Colonic mucosa (tissue), 4 donors: ENCODE data around the gene ASCC3. TPM values are rescaled to one million over a fixed set of nuclear protein-coding genes. Genes with fewer than 3 reads are reported as not detected.

Experiments used
- DNase-seq: peaks from one replicate; pipeline ENCODE4 v3.0.0-alpha.2; 2020
- H3K27ac ChIP-seq: fragments of 200-600 bp; one replicate; pipeline ENCODE4 v1.8.0; 2021
- H3K27me3 ChIP-seq: fragments of 200-600 bp; one replicate; pipeline ENCODE4 v1.8.0; 2021
- H3K36me3 ChIP-seq: fragments of 200-600 bp; one replicate; pipeline ENCODE4 v1.8.0; 2021
- H3K4me1 ChIP-seq: fragments of 200-600 bp; one replicate; pipeline ENCODE4 v1.8.0; 2021; ENCODE audit warnings: mild to moderate bottlenecking
- H3K4me3 ChIP-seq: fragments of 200-600 bp; one replicate; pipeline ENCODE4 v1.8.0; 2021
- H3K9ac ChIP-seq, 2 donors: one replicate each; pipeline ENCODE4 v1.7.0; 2013; ENCODE audit warnings: control low read depth in 2 of 2, low read depth in 2 of 2, low read length in 2 of 2
- H3K9me3 ChIP-seq: fragments of 200-600 bp; one replicate; pipeline ENCODE4 v1.8.0; 2021
- CTCF ChIP-seq: fragments of 200-600 bp; IDR thresholded peaks from one replicate; pipeline ENCODE4 v1.8.0; 2022; ENCODE audit warnings: antibody characterized with exemption, mild to moderate bottlenecking
- intact Hi-C: fragments of 100-400 bp; cut with DNase I; formaldehyde crosslinking; loops from one replicate; pipeline ENCODE4 v1.14.1; 2022
- total RNA-seq, 2 donors: library from RNA; stranded (reverse); fragmentation: NEBNext Ultra II Directional in 1 of 2; extraction: Animal tissue kit (Norgen Biotek cat#: 25700) in 1 of 2; gene quantifications; one replicate each; pipeline ENCODE4 v1.2.1, GENCODE V29; 2021
- donor health status: healthy.
- donor health status: DM: no; HTN: no; CAD: no.
- donor health status: DM: no; HTN: no; CAD: no.

ASCC3 gene
- total RNA-seq, 2 donors from 2014 or later: 33.7 to 41.9 TPM

GRCh38 chr6:100883347-100883746 lies 2.2 kb upstream of the ASCC3 start:
- Histone ChIP-seq H3K27ac (no peak overlapping the region), H3K9me3 (no peaks in the 10 kb centered on the region), H3K4me1 (peaks cover 3% of the 10 kb centered on the region), H3K4me3 (no peak overlapping the region), H3K36me3 (no peaks in the 10 kb centered on the region), H3K27me3 (no peaks in the 10 kb centered on the region), H3K9ac (no peak overlapping the region)
- TF ChIP-seq CTCF: no peak
- intact Hi-C loops: no loop called here
- no peak for DNase-seq

- H3K9me3 ChIP-seq: no peaks in the 10 kb centered on the region
- TF ChIP-seq CTCF: no peak
- H3K9ac ChIP-seq: peak overlapping the region; percentile 86 to 91
- intact Hi-C loops: no loop called here
- H3K27ac ChIP-seq: peak overlapping the region; percentile 91
- DNase-seq: no peak
- no peaks in the 10 kb centered on the region for H3K36me3 ChIP-seq
- H3K4me1 ChIP-seq: peaks cover 3% of the 10 kb centered on the region
- H3K4me3 ChIP-seq: peak overlapping the region; percentile 83
- no peaks in the 10 kb centered on the region for H3K27me3 ChIP-seq
Observed at GRCh38 chr6:100881707-100882040, 545 bp upstream of the ASCC3 start.

- Histone ChIP-seq H3K9ac (peak overlapping the region; percentile 86 to 91), H3K4me1 (peaks cover 3% of the 10 kb centered on the region), H3K4me3 (peak overlapping the region; percentile 83), H3K36me3 (no peaks in the 10 kb centered on the region), H3K27me3 (no peaks in the 10 kb centered on the region), H3K9me3 (no peaks in the 10 kb centered on the region), H3K27ac (peak overlapping the region; percentile 91)
- intact Hi-C loops: no loop called here
- peak; percentile 46 for DNase-seq
- no peak for TF ChIP-seq CTCF
Observed at GRCh38 chr6:100880149-100880852, 828 bp downstream of the ASCC3 start.

GRCh38 chr6:100879317-100879716 lies 1.8 kb downstream of the ASCC3 start:
- Histone ChIP-seq H3K4me3 (no peak overlapping the region), H3K4me1 (peaks cover 3% of the 10 kb centered on the region), H3K9me3 (no peaks in the 10 kb centered on the region), H3K27ac (no peak overlapping the region), H3K9ac (no peak overlapping the region), H3K27me3 (no peaks in the 10 kb centered on the region), H3K36me3 (no peaks in the 10 kb centered on the region)
- TF ChIP-seq CTCF: no peak
- intact Hi-C loops: no loop called here
- DNase-seq: no peak

GRCh38 chr6:100877851-100878250 lies 3.3 kb downstream of the ASCC3 start:
- no peak for DNase-seq
- Histone ChIP-seq H3K4me3 (no peak overlapping the region), H3K36me3 (no peaks in the 10 kb centered on the region), H3K4me1 (peaks cover 3% of the 10 kb centered on the region), H3K27ac (no peak overlapping the region), H3K9ac (no peak overlapping the region), H3K27me3 (no peaks in the 10 kb centered on the region), H3K9me3 (no peaks in the 10 kb centered on the region)
- intact Hi-C loops: no loop called here
- TF ChIP-seq CTCF: no peak
